ENCODE data around the gene CABLES2. TPM values are rescaled to one million over a fixed set of nuclear protein-coding genes. Genes with fewer than 3 reads are reported as not detected.

Gene CABLES2
- total and polyA plus RNA-seq, 12 donors: 1.5 to 5.6 (median 3.7) TPM

DNA sequence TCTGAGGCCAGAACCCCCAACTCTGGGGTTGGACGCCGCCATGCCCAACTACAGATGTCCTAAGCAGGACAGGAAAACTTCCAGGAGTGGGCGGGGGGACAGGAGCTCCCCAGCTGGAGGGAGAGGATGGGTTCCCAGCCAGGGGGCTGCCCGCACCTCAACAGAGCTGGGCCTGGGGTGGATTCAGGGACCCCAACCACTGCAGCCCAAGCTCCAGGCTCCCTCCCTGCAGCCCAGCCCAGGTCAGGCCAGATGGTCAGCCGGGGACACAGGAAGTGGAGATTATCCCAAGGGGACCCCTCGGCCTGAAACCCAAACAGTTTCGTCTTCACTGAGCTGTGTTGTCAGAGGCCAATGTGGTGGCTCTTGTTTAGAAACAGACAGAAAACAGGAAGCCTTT is 49.4 kb downstream of the CABLES2 start:
- peak overlapping the region in 4 of 5 donors; percentile 84 to 90 (median 88) for H3K27ac ChIP-seq
- intact Hi-C loops (cut with DNase I): loop anchor here in 1 of 2 donors (10.0 kb wide), 1 partner anchor 53 kb away; the partner anchor contains the start of gene ADRM1
- TF ChIP-seq POLR2A (IDR thresholded peaks at IDR 0.05): no peak
- TF ChIP-seq, protein P1, sequence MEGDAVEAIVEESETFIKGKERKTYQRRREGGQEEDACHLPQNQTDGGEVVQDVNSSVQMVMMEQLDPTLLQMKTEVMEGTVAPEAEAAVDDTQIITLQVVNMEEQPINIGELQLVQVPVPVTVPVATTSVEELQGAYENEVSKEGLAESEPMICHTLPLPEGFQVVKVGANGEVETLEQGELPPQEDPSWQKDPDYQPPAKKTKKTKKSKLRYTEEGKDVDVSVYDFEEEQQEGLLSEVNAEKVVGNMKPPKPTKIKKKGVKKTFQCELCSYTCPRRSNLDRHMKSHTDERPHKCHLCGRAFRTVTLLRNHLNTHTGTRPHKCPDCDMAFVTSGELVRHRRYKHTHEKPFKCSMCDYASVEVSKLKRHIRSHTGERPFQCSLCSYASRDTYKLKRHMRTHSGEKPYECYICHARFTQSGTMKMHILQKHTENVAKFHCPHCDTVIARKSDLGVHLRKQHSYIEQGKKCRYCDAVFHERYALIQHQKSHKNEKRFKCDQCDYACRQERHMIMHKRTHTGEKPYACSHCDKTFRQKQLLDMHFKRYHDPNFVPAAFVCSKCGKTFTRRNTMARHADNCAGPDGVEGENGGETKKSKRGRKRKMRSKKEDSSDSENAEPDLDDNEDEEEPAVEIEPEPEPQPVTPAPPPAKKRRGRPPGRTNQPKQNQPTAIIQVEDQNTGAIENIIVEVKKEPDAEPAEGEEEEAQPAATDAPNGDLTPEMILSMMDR (IDR thresholded peaks at IDR 0.05): no peak

DNA sequence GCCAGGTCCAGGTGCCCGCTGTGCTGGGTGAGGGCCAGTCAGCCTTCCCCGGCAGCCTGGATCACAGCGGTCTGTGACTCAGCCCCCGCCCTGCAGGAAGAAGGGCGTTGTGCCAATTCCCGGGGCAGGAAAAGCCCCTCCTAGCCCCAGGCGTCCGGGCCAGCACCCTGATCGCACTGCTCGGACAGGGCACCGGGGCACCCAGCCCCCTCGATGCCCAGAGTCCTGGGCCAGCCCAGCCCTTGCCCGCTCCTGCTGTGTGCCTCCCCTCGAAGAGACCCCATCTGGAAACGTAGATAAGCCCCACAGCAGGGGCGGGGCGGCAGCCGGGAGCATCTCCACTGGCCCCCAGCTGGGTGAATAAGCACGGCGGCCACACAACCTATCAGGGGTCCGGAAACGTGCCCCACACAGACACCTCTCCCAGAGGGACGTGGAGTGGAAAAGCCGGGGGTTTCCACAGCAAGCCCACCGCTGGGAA is 49.9 kb downstream of the CABLES2 start:
- intact Hi-C loops (cut with DNase I): loop anchor here in 1 of 2 donors (10.0 kb wide), 1 partner anchor 52 kb away; the partner anchor contains the start of gene ADRM1
- no peaks in the 10 kb centered on the region for H3K27me3 ChIP-seq
- WGBS, 4 donors: 14 to 33% (median 17%) methylated on average over 3 to 25 of the region's 25 CpGs
- H3K4me1 ChIP-seq (replicated peaks in 1 of 2): peaks cover 52 to 55% of the 10 kb centered on the region in 2 donors
- peak; percentile 70 to 90 (median 85) for DNase-seq
- H3K36me3 ChIP-seq (replicated peaks in 1 of 2): peaks cover 0 to 3% of the 10 kb centered on the region in 2 donors
- TF ChIP-seq, protein P1 (IDR thresholded peaks at IDR 0.05): no peak
- no peak for TF ChIP-seq POLR2A (IDR thresholded peaks at IDR 0.05)
- peak overlapping the region in 1 of 4 donors; percentile 45 for H3K4me3 ChIP-seq
- H3K27ac ChIP-seq: peak overlapping the region in 4 of 5 donors; percentile 84 to 90 (median 88)
- H3K9me3 ChIP-seq (replicated peaks in 1 of 3): no peaks in the 10 kb centered on the region

More for the DNA sequence above, 49.4 kb downstream of the CABLES2 start:
- Histone ChIP-seq H3K36me3 (replicated peaks in 1 of 2) (peaks cover 0 to 4% of the 10 kb centered on the region in 2 donors), H3K4me3 (peak overlapping the region in 1 of 4 donors; percentile 45), H3K4me1 (replicated peaks in 1 of 2) (peaks cover 52 to 55% of the 10 kb centered on the region in 2 donors), H3K27me3 (no peaks in the 10 kb centered on the region), H3K9me3 (replicated peaks in 1 of 3) (no peaks in the 10 kb centered on the region)
- WGBS, 4 donors: 39 to 61% (median 55%) methylated on average over 5 to 7 of the region's 7 CpGs
- DNase-seq: peak in 2 of 7 donors; percentile 13 to 34

DNA sequence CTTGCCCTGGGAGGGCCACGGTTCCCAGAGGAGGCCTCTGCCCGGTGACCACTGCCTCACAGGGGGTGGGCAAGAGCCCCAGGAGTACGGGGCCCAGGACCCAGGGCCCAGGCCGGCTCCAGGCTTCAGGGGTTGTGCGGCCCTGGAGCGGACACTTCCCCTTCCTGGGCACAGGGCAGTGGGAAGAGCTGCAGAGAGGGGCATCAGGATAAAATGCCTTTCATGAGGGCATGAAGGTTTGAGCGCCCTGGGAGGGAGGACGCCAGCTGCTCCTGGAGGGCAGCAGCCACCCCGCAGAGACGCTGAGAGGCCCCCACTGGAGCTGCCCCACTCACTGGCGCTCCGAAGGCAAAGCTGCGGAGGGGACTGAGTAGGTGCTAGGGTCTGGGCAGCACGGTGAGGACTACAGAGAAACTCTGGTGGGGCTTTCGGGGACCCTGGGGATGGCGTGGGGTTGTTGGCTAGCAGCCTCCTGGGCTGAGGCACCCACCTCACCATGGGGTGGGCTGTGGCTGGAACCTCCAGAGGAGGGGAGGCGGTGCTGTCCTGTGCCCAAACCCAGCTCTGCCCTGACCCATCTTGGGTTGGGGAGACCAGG is 50.4 kb downstream of the CABLES2 start:
- Histone ChIP-seq H3K27ac (peak overlapping the region; percentile 58 to 90 (median 88)), H3K4me1 (replicated peaks in 1 of 2) (peaks cover 52 to 55% of the 10 kb centered on the region in 2 donors), H3K36me3 (replicated peaks in 1 of 2) (peaks cover 0 to 5% of the 10 kb centered on the region in 2 donors), H3K9me3 (replicated peaks in 1 of 3) (no peaks in the 10 kb centered on the region), H3K4me3 (peak overlapping the region in 1 of 4 donors; percentile 45), H3K27me3 (no peaks in the 10 kb centered on the region)
- WGBS, 4 donors: 34 to 55% (median 43%) methylated on average over 14 to 17 of the region's 17 CpGs
- intact Hi-C loops (cut with DNase I): loop anchor here in 1 of 2 donors (10.0 kb wide), 1 partner anchor 52 kb away; the partner anchor contains the start of gene ADRM1
- TF ChIP-seq, protein P1 (IDR thresholded peaks at IDR 0.05): no peak
- no peak for TF ChIP-seq POLR2A (IDR thresholded peaks at IDR 0.05)
- DNase-seq: no peak

DNA sequence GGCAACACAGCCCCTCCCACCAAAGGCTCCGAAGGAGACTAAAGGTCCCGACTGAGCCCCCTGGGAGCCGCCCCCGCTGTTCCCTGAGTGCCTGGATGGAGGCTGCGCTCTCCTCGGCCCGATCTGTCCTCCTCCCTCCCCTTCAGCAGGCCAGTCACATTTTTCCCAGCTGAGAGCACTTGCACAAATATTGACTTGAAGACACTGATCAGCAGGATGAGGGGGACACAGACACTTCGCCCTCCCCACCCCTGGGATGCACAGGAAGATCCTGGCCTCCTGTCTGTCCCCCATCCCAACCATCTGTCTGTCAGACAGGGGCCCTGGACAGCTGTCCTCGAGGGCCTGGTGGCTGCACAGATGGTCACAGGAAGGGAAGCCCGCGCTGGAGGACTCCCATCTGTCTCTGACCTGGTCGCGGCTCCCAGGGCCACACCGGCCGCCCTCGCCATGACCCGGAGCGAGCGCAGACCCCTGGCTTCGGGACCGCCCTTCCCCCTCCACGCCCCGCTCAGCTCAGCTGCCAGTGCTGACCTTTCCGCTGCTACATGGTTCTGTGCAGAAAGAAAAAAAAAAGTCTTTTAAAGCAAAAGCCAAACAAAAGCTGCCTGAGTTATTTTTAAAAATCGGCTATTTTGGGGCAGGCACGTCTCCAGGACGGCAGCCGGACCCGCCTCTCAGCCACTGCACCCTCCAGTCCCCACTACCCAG is 51.1 kb downstream of the CABLES2 start:
- peaks cover 52 to 55% of the 10 kb centered on the region in 2 donors for H3K4me1 ChIP-seq (replicated peaks in 1 of 2)
- H3K9me3 ChIP-seq (replicated peaks in 1 of 3): no peaks in the 10 kb centered on the region
- H3K27ac ChIP-seq: peak overlapping the region; percentile 58 to 90 (median 88)
- H3K4me3 ChIP-seq: peak overlapping the region in 1 of 4 donors; percentile 45
- intact Hi-C loops (cut with DNase I): loop anchor here in 1 of 2 donors (10.0 kb wide), 1 partner anchor 51 kb away; the partner anchor contains the start of gene ADRM1
- DNase-seq: peak in 5 of 7 donors; percentile 46 to 66 (median 54)
- no peaks in the 10 kb centered on the region for H3K27me3 ChIP-seq
- peak in 1 of 2 donors; percentile 32 for TF ChIP-seq POLR2A (IDR thresholded peaks at IDR 0.05)
- TF ChIP-seq, protein P1 (IDR thresholded peaks at IDR 0.05): no peak
- H3K36me3 ChIP-seq (replicated peaks in 1 of 2): peaks cover 0 to 12% of the 10 kb centered on the region in 2 donors
- 15 to 26% (median 20%) methylated on average over 20 to 29 of the region's 29 CpGs for WGBS, 4 donors
